Measurements from ENCODE around the gene SLC9A8. TPM values are rescaled to one million over a fixed set of nuclear protein-coding genes. Genes with fewer than 3 reads are reported as not detected.

The SLC9A8 gene
- total and polyA plus RNA-seq, 2 of the 4 experiments (the other 2 are of a cell fraction): 4.1 to 5.0 TPM

- Histone ChIP-seq H3K4ac (ENCODE audit: low read depth, low read length) (no peak overlapping the region; the same call in 1 of the 2 replicates), H3K14ac (replicated peaks; ENCODE audit: low read depth, low read length) (no peak overlapping the region), H3K27me3 (ENCODE audit: control insufficient read depth, insufficient read depth, low read length) (no peaks in the 10 kb centered on the region), H2BK20ac (ENCODE audit: low read depth, low read length) (no peak overlapping the region), H2AK9ac (replicated peaks; ENCODE audit: low read depth, low read length, poor library complexity) (peak overlapping the region; percentile 48), H3K36me3 (ENCODE audit: control insufficient read depth, insufficient read depth, low read length) (peaks cover 17% of the 10 kb centered on the region), H3K23ac (ENCODE audit: low read depth, low read length) (no peak overlapping the region), H3K56ac (ENCODE audit: extremely low read depth, insufficient read depth, low read length) (no peak overlapping the region), H2AK5ac (ENCODE audit: low read depth, low read length) (no peak overlapping the region; the same call in 1 of the 2 replicates), H2BK5ac (ENCODE audit: low read depth, low read length, poor library complexity, severe bottlenecking) (no peak overlapping the region), H3K4me2 (ENCODE audit: low read depth, low read length) (no peak overlapping the region), H4K5ac (ENCODE audit: low read depth, low read length) (no peak overlapping the region), H3K9me3 (ENCODE audit: control insufficient read depth, insufficient read depth, low read length) (no peaks in the 10 kb centered on the region), H2BK120ac (ENCODE audit: low read depth, low read length) (no peak overlapping the region), H4K8ac (ENCODE audit: low read depth in 2 of 2, low read length in 2 of 2) (no peak overlapping the region), H3K18ac (ENCODE audit: low read depth, low read length) (no peak overlapping the region), H3K4me3 (ENCODE audit: insufficient read depth, low read depth, low read length) (no peak overlapping the region), H2BK15ac (ENCODE audit: low read depth, low read length) (no peak overlapping the region), H3K4me1 (ENCODE audit: control insufficient read depth, insufficient read depth, low read length) (peaks cover 8% of the 10 kb centered on the region), H3K79me1 (ENCODE audit: low read depth in 1 of 2, low read length in 2 of 2) (no peaks in the 10 kb centered on the region), H2AFZ (replicated peaks; ENCODE audit: low read length, poor library complexity) (no peak overlapping the region), H4K20me1 (ENCODE audit: insufficient read depth, low read length) (no peaks in the 10 kb centered on the region; the same call in 1 of the 2 replicates), H4K91ac (ENCODE audit: insufficient read depth, low read depth, low read length) (no peak overlapping the region), H3K27ac (ENCODE audit: insufficient read depth, low read length) (no peak overlapping the region), H3K9me1 (ENCODE audit: insufficient read depth, low read length) (peaks cover 9% of the 10 kb centered on the region), H3K9ac (ENCODE audit: low read depth, low read length) (no peak overlapping the region)
- in situ Hi-C loops (cut with MboI; ENCODE audit: low sequenced_read_pairs): loop anchor here (25.0 kb wide), 1 partner anchor 517 kb away; no protein-coding TSS in a partner anchor
- WGBS, 2 experiments (ENCODE audit: extremely low coverage in 2 of 2, insufficient read length in 1 of 2): 80% methylated on average over 1 of the region's 10 CpGs; no CpG with 5 or more reads in 1 of the 2 experiments
- intact Hi-C loops (cut with micrococcal nuclease): no loop called here
- POLR2A ChIA-PET (ENCODE audit: unreplicated experiment): no interaction called here
- DNase-seq (no peak), ATAC-seq (ENCODE audit: low read depth) (no peak)
- no TSS peak for BruUV-seq (replicated peaks)
- TF ChIP-seq SMC3 (IDR thresholded peaks at IDR 0.05; ENCODE audit: low read depth, low read length) (no peak), MAZ (IDR thresholded peaks at IDR 0.05; ENCODE audit: borderline replicate concordance, low read depth, low read length) (no peak), RAD21 (IDR thresholded peaks at IDR 0.05; ENCODE audit: low read length) (no peak)
- CTCF ChIA-PET: no interaction called here
- dilution Hi-C loops (cut with HindIII; ENCODE audit: low sequenced_read_pairs, unreplicated experiment): no loop called here
Observed at GRCh38 chr20:49854190-49854875, 41.7 kb downstream of the SLC9A8 start.
